Cerebellar nuclear complex (tissue), 1 donor: Measurements from ENCODE around the gene ACAP1.

Experiments
- DNase-seq, 2 experiments: peaks; one replicate each; lab custom pipeline; 2025; lab: John Stamatoyannopoulos, UW

Gene ACAP1

GRCh38 chr17:7336240-7337175 lies at the start of gene ACAP1:
TSS of gene ACAP1 (plus strand) at chr17:7336529. CDS start at chr17:7336735, 206 bp downstream.
- DNase-seq = no peak

GRCh38 chr17:7289256-7290032 lies 46.9 kb upstream of the ACAP1 start:
- no peak for DNase-seq

GRCh38 chr17:7290166-7290565 lies 46.2 kb upstream of the ACAP1 start:
- no peak for DNase-seq

GRCh38 chr17:7290685-7291084 lies 45.6 kb upstream of the ACAP1 start:
- no peak for DNase-seq

GRCh38 chr17:7292194-7292593 lies 44.1 kb upstream of the ACAP1 start:
- no peak for DNase-seq

GRCh38 chr17:7292729-7293128 lies 43.6 kb upstream of the ACAP1 start:
- no peak for DNase-seq

- DNase-seq = no peak
Observed at GRCh38 chr17:7293159-7293558, 43.2 kb upstream of the ACAP1 start.

GRCh38 chr17:7293816-7294613 lies 42.3 kb upstream of the ACAP1 start:
- no peak for DNase-seq

GRCh38 chr17:7294614-7295153 lies 41.6 kb upstream of the ACAP1 start, which contains the start of gene YBX2:
TSS of gene YBX2 (minus strand) at chr17:7294639. CDS start at chr17:7294500, 139 bp downstream.
- no peak for DNase-seq

- DNase-seq = no peak
Observed at GRCh38 chr17:7295230-7296180, 40.8 kb upstream of the ACAP1 start.

GRCh38 chr17:7296189-7296861 lies 40.0 kb upstream of the ACAP1 start:
- peak in 1 of 2 experiments; percentile 16 for DNase-seq

GRCh38 chr17:7304179-7304578 lies 32.1 kb upstream of the ACAP1 start:
- DNase-seq = no peak

GRCh38 chr17:7306911-7307685 lies 29.2 kb upstream of the ACAP1 start, which contains the start of gene EIF5A:
TSS of gene EIF5A (plus strand) at chr17:7307628. CDS start at chr17:7309636, 2,008 bp downstream.
- DNase-seq = peak; percentile 91 to 97

GRCh38 chr17:7307686-7308624 lies 28.4 kb upstream of the ACAP1 start:
- DNase-seq = no peak

- no peak for DNase-seq
Observed at GRCh38 chr17:7308625-7309433, 27.5 kb upstream of the ACAP1 start.

- DNase-seq = no peak
Observed at GRCh38 chr17:7309628-7310027, 26.7 kb upstream of the ACAP1 start.

- DNase-seq = no peak
Observed at GRCh38 chr17:7311110-7311705, 25.1 kb upstream of the ACAP1 start.
